Panc1 (cell line): ENCODE data around the gene RARB. TPM values are rescaled to one million over a fixed set of nuclear protein-coding genes. Genes with fewer than 3 reads are reported as not detected.

Experiments used
- ATAC-seq: fragments of 200-7000 bp; cut with Tn5 transposase; 2 replicates; pipeline ENCODE4 v1.9.1; 2020; ENCODE audit warnings: mild to moderate bottlenecking, moderate library complexity
- BruUV-seq: library from RNA; stranded (reverse); fragments of 400-500 nt; replicated peaks from 2 replicates; lab custom pipeline; 2021; lab: Mats Ljungman, UMichigan
- CTCF ChIA-PET: fragments of 300-600 bp; sonication (Branson Sonifier 250); formaldehyde crosslinking; loops from one replicate; lab custom pipeline; 2022; ENCODE audit warnings: antibody characterized with exemption; lab: Charles Lee
- POLR2A ChIA-PET: fragments of 300-600 bp; sonication (Branson Sonifier 250); formaldehyde crosslinking; loops from one replicate; lab custom pipeline; 2022; ENCODE audit warnings: antibody characterized with exemption; lab: Charles Lee
- DNase-seq: peaks from one replicate; pipeline ENCODE4 v3.0.0-alpha.2; 2010; ENCODE audit warnings: low read depth, low spot score
- H3K27ac ChIP-seq: 2 replicates; pipeline ENCODE4 v1.5.1; 2011; ENCODE audit warnings: mild to moderate bottlenecking, low read length, inconsistent platforms
- H3K27me3 ChIP-seq: fragments of 200-500 bp; sonication (Bioruptor generic); 2 replicates; pipeline ENCODE4 v1.6.0; 2014; ENCODE audit warnings: low read length, inconsistent platforms; ENCODE audit not compliant: control insufficient read depth, insufficient read depth
- H3K36me3 ChIP-seq: fragments of 200-500 bp; sonication (Bioruptor generic); 2 replicates; pipeline ENCODE4 v1.5.1; 2014; ENCODE audit warnings: inconsistent platforms, mild to moderate bottlenecking, low read length, moderate library complexity; ENCODE audit not compliant: control insufficient read depth, insufficient read depth
- H3K4me1 ChIP-seq: 2 replicates; pipeline ENCODE4 v1.5.1; 2011; ENCODE audit warnings: inconsistent platforms, mild to moderate bottlenecking, low read length, moderate library complexity; ENCODE audit not compliant: control insufficient read depth, insufficient read depth
- H3K4me3 ChIP-seq, 2 experiments: 2 replicates each; pipeline ENCODE4 v1.5.1; 2011 to 2012; ENCODE audit warnings: low read depth in 2 of 2, low read length in 2 of 2, mild to moderate bottlenecking in 2 of 2, inconsistent platforms in 1 of 2, moderate library complexity in 1 of 2
- H3K9me3 ChIP-seq: fragments of 200-500 bp; sonication (Bioruptor generic); 2 replicates; pipeline ENCODE4 v1.5.1; 2014; ENCODE audit warnings: low read depth, mild to moderate bottlenecking, inconsistent platforms, low read length, moderate library complexity; ENCODE audit not compliant: control insufficient read depth, insufficient read depth
- CTCF ChIP-seq: fragments of 450-650 bp; IDR thresholded peaks from 2 replicates; pipeline ENCODE4 v1.5.1; 2017; ENCODE audit warnings: mild to moderate bottlenecking
- POLR2AphosphoS5 ChIP-seq: IDR thresholded peaks from 2 replicates; pipeline ENCODE4 v1.6.1; 2012; ENCODE audit warnings: mild to moderate bottlenecking, low read depth, low read length, moderate library complexity
- REST ChIP-seq, 2 experiments: IDR thresholded peaks; 2 replicates each; pipeline ENCODE4 v1.6.1; 2011 to 2012; ENCODE audit warnings: low read depth in 2 of 2, control low read depth in 1 of 2, low read length in 1 of 2, mild to moderate bottlenecking in 1 of 2, moderate library complexity in 1 of 2; ENCODE audit not compliant: insufficient read depth in 1 of 2
- SIN3A ChIP-seq: IDR thresholded peaks from 2 replicates; pipeline ENCODE4 v1.6.1; 2012; ENCODE audit warnings: low read depth, mild to moderate bottlenecking, low read length, moderate library complexity, borderline replicate concordance; ENCODE audit not compliant: insufficient read depth
- TCF7L2 ChIP-seq: IDR thresholded peaks from 2 replicates; pipeline ENCODE4 v1.6.1; 2011; ENCODE audit warnings: mild to moderate bottlenecking, low read depth, low read length, inconsistent platforms
- in situ Hi-C: cut with HindIII; loops from 2 replicates; pipeline ENCODE4 v1.10.0; 2016; ENCODE audit warnings: low sequenced_read_pairs, low pct_unique_long_range_greater_than_20kb
- intact Hi-C: fragments of 100-400 bp; cut with micrococcal nuclease; formaldehyde crosslinking; loops from one replicate; pipeline ENCODE4 v1.10.0; 2022; ENCODE audit not compliant: unreplicated experiment
- total RNA-seq: library from RNA; stranded (reverse); gene quantifications from one replicate; pipeline ENCODE4 v1.2.1, GENCODE V29; 2021; ENCODE audit not compliant: unreplicated experiment

Gene RARB
- total RNA-seq, 1 experiment from 2014 or later: not detected

- ChIA-PET CTCF (no interaction called here), POLR2A (no interaction called here)
- Histone ChIP-seq H3K4me1 (no peaks in the 10 kb centered on the region), H3K27ac (no peak overlapping the region), H3K4me3 (no peak overlapping the region), H3K9me3 (no peaks in the 10 kb centered on the region), H3K36me3 (no peaks in the 10 kb centered on the region), H3K27me3 (no peaks in the 10 kb centered on the region)
- TF ChIP-seq POLR2AphosphoS5: no peak
- no peak for TF ChIP-seq SIN3A
- no peak for TF ChIP-seq CTCF
- TF ChIP-seq TCF7L2: no peak
- no peak for TF ChIP-seq REST (IDR thresholded peaks at IDR 0.05; ENCODE audit: insufficient read depth in 1 of 2, low read depth in 2 of 2, low read length in 1 of 2)
- ATAC-seq: no peak
- intact Hi-C loops (no loop called here), in situ Hi-C loops (no loop called here)
- no TSS peak for BruUV-seq
- no peak for DNase-seq
Measured at GRCh38 chr3:25510797-25511196, 82.7 kb downstream of the RARB start.

- in situ Hi-C loops (no loop called here), intact Hi-C loops (no loop called here)
- no peak overlapping the region for H3K4me3 ChIP-seq
- ATAC-seq (no peak), DNase-seq (no peak)
- no peaks in the 10 kb centered on the region for H3K36me3 ChIP-seq
- POLR2A ChIA-PET: no interaction called here
- H3K27me3 ChIP-seq: no peaks in the 10 kb centered on the region
- CTCF ChIA-PET: no interaction called here
- TF ChIP-seq TCF7L2: no peak
- no TSS peak for BruUV-seq
- H3K9me3 ChIP-seq: no peaks in the 10 kb centered on the region
- H3K27ac ChIP-seq: no peak overlapping the region
- H3K4me1 ChIP-seq: no peaks in the 10 kb centered on the region
Measured at GRCh38 chr3:25511972-25512721, 84.1 kb downstream of the RARB start.

GRCh38 chr3:25513642-25514266 lies 85.7 kb downstream of the RARB start:
- no peaks in the 10 kb centered on the region for H3K27me3 ChIP-seq
- DNase-seq (no peak), ATAC-seq (no peak)
- H3K36me3 ChIP-seq: no peaks in the 10 kb centered on the region
- no peak overlapping the region for H3K27ac ChIP-seq
- intact Hi-C loops (no loop called here), in situ Hi-C loops (no loop called here)
- H3K4me3 ChIP-seq: no peak overlapping the region
- no peaks in the 10 kb centered on the region for H3K4me1 ChIP-seq
- no peaks in the 10 kb centered on the region for H3K9me3 ChIP-seq
- BruUV-seq: no TSS peak
- CTCF ChIA-PET: no interaction called here
- TF ChIP-seq TCF7L2 (no peak), CTCF (no peak), REST (IDR thresholded peaks at IDR 0.05; ENCODE audit: insufficient read depth in 1 of 2, low read depth in 2 of 2, low read length in 1 of 2) (no peak), SIN3A (no peak), POLR2AphosphoS5 (no peak)
- POLR2A ChIA-PET: no interaction called here
